ENCODE measurements around the gene SLC26A11. TPM values are rescaled to one million over a fixed set of nuclear protein-coding genes. Genes with fewer than 3 reads are reported as not detected.

SLC26A11 gene
- total and polyA plus RNA-seq, 2 of the 13 experiments (the other 11 are each of a cell fraction or from before 2014, with no cell fraction given): 8.7 to 13.2 TPM

GRCh38 chr17:80263253-80264204, 43.3 kb downstream of the SLC26A11 start (continued):
- peak; percentile 93 for TF ChIP-seq PATZ1 (CRISPR knock-in tag; IDR thresholded peaks at IDR 0.05)
- TF ChIP-seq ZNF280B (CRISPR knock-in tag; IDR thresholded peaks at IDR 0.05; ENCODE audit: borderline replicate concordance): 0 out of 2 replicates have a peak, but pooled peaks have one; percentile 73
- no peak for TF ChIP-seq ZNF639 (CRISPR knock-in tag; conservative IDR thresholded peaks at IDR 0.05)
- no peak for TF ChIP-seq ZNF441 (CRISPR knock-in tag; IDR thresholded peaks at IDR 0.05; ENCODE audit: borderline replicate concordance)
- no peak; the same call in 1 of the 2 replicates for TF ChIP-seq POGZ (CRISPR knock-in tag; IDR thresholded peaks at IDR 0.05)
- no peak for TF ChIP-seq ZNF703 (CRISPR knock-in tag; IDR thresholded peaks at IDR 0.05; ENCODE audit: borderline replicate concordance)
- peak; percentile 23; the same call in 1 of the 2 replicates for TF ChIP-seq FOXJ3 (CRISPR knock-in tag; IDR thresholded peaks at IDR 0.05; ENCODE audit: borderline replicate concordance)
- no peak for TF ChIP-seq ZBTB46 (CRISPR knock-in tag; IDR thresholded peaks at IDR 0.05; ENCODE audit: borderline replicate concordance)
- 0 out of 2 replicates have a peak, but pooled peaks have one; percentile 17 for TF ChIP-seq CREB1 (IDR thresholded peaks at IDR 0.05)
- TF ChIP-seq CREB1 (CRISPR knock-in tag; IDR thresholded peaks at IDR 0.05): no peak
- peak; percentile 46; the same call in 1 of the 2 replicates for TF ChIP-seq SPEN (CRISPR knock-in tag; IDR thresholded peaks at IDR 0.05; ENCODE audit: low read depth)
- no peak; the same call in none of the 2 replicates for TF ChIP-seq SALL1 (CRISPR knock-in tag; IDR thresholded peaks at IDR 0.05)
- TF ChIP-seq ZNF329 (CRISPR knock-in tag; IDR thresholded peaks at IDR 0.05; ENCODE audit: low read depth): 0 out of 2 replicates have a peak, but pooled peaks have one; percentile 30
- TF ChIP-seq SNAI1 (CRISPR knock-in tag; IDR thresholded peaks at IDR 0.05; ENCODE audit: borderline replicate concordance): 0 out of 2 replicates have a peak, but pooled peaks have one; percentile 86
- no peak for TF ChIP-seq TFDP2 (CRISPR knock-in tag; IDR thresholded peaks at IDR 0.05)
- TF ChIP-seq RCOR2 (CRISPR knock-in tag; IDR thresholded peaks at IDR 0.05): no peak

Measured in HepG2 (cell line).